ENCODE measurements around the gene RBM45.
"Not testable (repeated sequence)": the region's sequence is repeated elsewhere in the genome, so short reads cannot be mapped to it uniquely, and the experiment has no call there.

The RBM45 gene

DNA sequence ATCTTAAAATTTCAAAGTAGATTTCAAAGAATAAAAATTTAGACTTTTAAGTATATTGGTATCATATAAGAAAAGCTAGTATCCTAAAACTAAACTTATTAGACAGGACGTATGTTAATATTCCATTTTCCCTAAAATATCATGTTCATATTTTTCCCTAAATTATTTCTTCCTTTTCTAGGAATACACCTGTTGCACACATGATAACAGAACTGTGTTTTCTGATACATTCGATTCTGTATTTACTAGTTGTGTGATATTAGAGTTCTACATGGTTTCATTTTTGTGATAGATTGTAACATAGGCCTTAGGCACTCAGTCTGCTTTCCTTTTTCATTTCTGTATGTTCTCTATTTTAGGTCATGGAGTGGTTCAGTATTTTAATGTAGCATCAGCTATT, 10.9 kb downstream of the RBM45 start:
- peaks cover 80% of the 10 kb centered on the region for H3K36me3 Mint-ChIP-seq (ENCODE audit: low read depth)
- no peak overlapping the region for H3K4me3 Mint-ChIP-seq
- no peak for DNase-seq
- no peaks in the 10 kb centered on the region for H3K27me3 Mint-ChIP-seq
- H3K9me3 Mint-ChIP-seq, result no peaks in the 10 kb centered on the region
- H3K4me1 Mint-ChIP-seq (ENCODE audit: low read depth), result peaks cover 2% of the 10 kb centered on the region
- no peak overlapping the region for H3K27ac Mint-ChIP-seq

DNA sequence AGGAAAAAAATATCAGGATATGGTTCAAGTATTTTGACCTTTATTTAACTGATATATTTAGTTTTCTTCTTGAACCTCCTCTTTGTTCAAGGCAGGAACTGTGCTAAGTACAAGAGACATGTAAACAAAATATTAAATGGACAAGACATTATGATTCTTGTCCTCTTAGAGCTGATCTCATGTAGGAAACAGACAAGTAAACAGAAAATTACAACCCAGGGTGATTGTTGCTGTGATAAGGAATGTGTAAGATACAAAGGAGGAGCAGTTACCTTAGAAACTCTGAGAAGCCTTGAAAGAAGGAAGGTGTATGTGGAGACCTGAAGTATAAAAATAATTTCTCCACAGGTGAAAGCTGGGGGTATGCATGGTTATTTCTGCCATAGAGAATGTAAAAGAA, 12.9 kb downstream of the RBM45 start:
- no peaks in the 10 kb centered on the region for H3K27me3 Mint-ChIP-seq
- H3K4me3 Mint-ChIP-seq, result no peak overlapping the region
- H3K4me1 Mint-ChIP-seq (ENCODE audit: low read depth), result no peaks in the 10 kb centered on the region
- no peak overlapping the region for H3K27ac Mint-ChIP-seq
- no peak for DNase-seq
- no peaks in the 10 kb centered on the region for H3K9me3 Mint-ChIP-seq
- H3K36me3 Mint-ChIP-seq (ENCODE audit: low read depth), result peaks cover 81% of the 10 kb centered on the region

GRCh38 chr2:178125862-178126261, 13.6 kb downstream of the RBM45 start:
- Mint-ChIP-seq H3K9me3 (no peaks in the 10 kb centered on the region), H3K36me3 (ENCODE audit: low read depth) (peaks cover 80% of the 10 kb centered on the region), H3K4me1 (ENCODE audit: low read depth) (no peaks in the 10 kb centered on the region), H3K27ac (peak overlapping the region; percentile 10), H3K4me3 (no peak overlapping the region), H3K27me3 (no peaks in the 10 kb centered on the region)
- no peak for DNase-seq

DNA sequence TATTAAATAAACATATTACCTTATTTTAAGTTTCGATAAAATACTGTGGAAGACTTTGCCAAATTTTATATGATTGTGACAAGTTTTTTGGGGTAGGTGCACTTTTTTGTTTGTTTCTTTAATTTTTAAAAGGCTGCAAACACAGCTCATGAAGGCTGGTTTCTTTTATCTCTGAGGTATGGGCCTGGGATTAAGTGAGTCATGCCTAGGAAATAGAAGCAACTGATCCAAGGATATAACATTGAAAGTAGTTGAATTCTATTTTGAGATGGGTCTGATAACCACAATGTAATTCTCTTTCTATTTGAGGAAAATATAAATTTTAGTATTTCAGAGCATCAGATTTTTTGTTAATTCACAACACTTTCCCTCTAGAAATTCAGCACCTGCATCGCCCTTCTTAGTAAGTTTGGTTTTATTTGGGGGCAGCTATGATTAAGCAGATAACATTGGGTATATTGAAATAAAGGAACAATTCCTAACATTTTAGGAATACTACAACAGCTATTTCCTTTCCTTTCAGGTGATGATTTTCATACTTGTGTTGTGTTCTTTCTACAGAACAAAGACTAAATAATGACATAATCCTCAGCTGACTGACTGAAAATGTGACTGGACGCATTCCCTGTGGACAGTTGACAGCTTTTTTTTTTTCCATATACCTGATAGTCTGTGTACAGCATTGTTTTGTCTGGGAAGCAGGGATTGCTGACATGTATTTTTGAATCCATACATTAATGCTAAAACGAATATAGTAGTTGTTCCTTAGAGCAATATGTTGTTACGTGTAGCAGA, 16.8 kb downstream of the RBM45 start:
- peaks cover 65% of the 10 kb centered on the region for H3K36me3 Mint-ChIP-seq (ENCODE audit: low read depth)
- peak overlapping the region; percentile 18 for H3K27ac Mint-ChIP-seq
- H3K9me3 Mint-ChIP-seq, result no peaks in the 10 kb centered on the region
- no peaks in the 10 kb centered on the region for H3K4me1 Mint-ChIP-seq (ENCODE audit: low read depth)
- no peak for DNase-seq
- no peak overlapping the region for H3K4me3 Mint-ChIP-seq
- H3K27me3 Mint-ChIP-seq, result no peaks in the 10 kb centered on the region

DNA sequence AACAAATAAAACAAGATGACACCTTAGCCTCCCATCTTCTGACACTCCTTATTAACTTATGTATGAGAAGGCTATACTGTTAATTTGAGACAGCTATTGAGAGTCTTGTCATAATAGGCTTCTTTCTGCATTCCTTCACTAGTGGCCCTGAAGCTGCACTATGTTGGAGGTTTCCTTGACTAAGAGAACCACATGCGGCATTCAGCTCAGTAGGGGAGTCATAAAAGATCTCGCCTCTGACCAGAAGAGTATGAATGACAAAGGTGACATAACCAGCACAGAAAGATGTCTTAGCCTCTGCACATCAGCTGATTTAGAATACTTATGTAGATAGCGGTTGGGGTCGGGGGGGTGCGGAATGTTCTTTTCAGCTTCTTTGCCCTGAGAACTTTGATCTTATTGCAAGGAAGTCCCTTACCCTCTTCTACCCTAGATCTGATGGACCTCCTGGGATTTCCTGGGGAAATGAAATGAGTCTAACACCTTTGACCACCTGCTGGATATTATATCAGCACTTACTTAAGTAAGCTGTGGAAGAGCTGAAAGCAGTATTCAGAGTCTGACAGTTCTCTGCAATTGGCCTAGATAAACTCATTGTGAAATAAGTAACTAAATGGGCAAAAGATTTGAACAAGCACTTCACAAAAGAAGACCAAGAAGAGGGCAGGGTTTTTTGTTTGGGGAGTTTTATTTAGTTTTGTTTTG, 24.2 kb downstream of the RBM45 start:
- peaks cover 34% of the 10 kb centered on the region for H3K36me3 Mint-ChIP-seq (ENCODE audit: low read depth)
- H3K9me3 Mint-ChIP-seq, result no peaks in the 10 kb centered on the region
- no peaks in the 10 kb centered on the region for H3K4me1 Mint-ChIP-seq (ENCODE audit: low read depth)
- H3K27me3 Mint-ChIP-seq, result no peaks in the 10 kb centered on the region
- no peak for DNase-seq
- no peak overlapping the region for H3K27ac Mint-ChIP-seq
- H3K4me3 Mint-ChIP-seq, result no peak overlapping the region

DNA sequence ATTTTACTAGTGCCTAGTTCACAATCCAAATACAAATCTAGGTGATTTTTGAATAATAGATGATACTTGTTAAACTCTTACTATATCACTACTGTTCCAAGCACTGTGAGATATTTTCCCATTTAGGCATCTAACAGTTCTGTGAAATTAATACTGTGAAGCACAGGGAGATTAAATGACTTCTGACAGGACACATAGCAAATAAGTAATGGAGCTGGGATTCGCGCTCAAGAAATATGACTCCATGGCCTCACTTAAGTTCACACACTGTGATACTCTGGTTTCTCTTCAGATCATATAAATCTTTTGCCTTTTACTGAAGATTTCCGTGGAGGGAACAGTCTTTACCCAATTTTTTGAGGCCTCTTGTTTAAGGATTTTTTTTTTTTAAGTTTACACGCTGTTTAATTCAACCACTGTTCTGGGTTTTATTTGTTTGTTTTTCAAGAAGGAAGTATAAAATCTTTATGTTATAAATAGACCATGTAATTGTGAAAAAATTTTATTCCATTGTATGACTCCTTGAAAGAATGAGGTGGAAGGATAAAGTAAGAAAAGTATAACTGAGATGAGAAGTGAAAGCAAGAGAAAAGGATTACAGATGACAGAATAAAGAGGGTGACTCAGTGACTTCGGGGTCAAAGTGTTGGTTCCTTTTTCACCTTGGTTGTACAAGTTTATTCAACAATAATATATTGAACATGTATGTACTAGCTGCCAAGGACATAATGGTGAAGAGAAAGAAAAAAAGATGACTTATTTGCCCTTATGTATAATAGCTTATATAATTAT, 30.2 kb downstream of the RBM45 start:
- Mint-ChIP-seq H3K9me3 (no peaks in the 10 kb centered on the region), H3K4me1 (ENCODE audit: low read depth) (peaks cover 4% of the 10 kb centered on the region), H3K27ac (no peak overlapping the region), H3K36me3 (ENCODE audit: low read depth) (no peaks in the 10 kb centered on the region), H3K4me3 (no peak overlapping the region), H3K27me3 (peaks cover 23% of the 10 kb centered on the region)
- DNase-seq, result no peak

DNA sequence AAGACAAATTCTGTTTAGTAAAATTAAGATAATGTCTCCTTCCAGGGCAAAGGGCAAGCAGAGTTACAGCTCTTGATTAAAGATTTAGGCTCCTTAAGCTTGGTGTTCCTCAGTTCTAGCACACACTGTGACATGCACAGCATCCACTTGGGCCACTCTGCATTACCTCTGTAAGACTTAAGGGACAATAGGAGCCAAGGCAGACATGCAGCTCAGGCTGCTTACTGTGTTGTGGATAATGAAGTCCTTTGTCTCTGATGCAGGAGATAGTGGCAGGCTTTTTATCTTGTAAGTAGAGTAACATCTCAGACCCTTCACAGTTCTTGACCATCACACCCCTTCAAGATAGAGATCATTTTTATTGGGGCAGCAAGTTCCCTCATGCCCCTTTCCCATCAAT, 31.2 kb downstream of the RBM45 start:
- Mint-ChIP-seq H3K4me1 (ENCODE audit: low read depth) (peaks cover 4% of the 10 kb centered on the region), H3K36me3 (ENCODE audit: low read depth) (no peaks in the 10 kb centered on the region), H3K27me3 (peaks cover 28% of the 10 kb centered on the region), H3K4me3 (no peak overlapping the region), H3K27ac (no peak overlapping the region), H3K9me3 (no peaks in the 10 kb centered on the region)
- no peak for DNase-seq

GRCh38 chr2:178152033-178152432, 39.8 kb downstream of the RBM45 start:
- no peak overlapping the region for H3K27ac Mint-ChIP-seq
- no peak overlapping the region for H3K4me3 Mint-ChIP-seq
- DNase-seq, result no peak
- no peaks in the 10 kb centered on the region for H3K4me1 Mint-ChIP-seq (ENCODE audit: low read depth)
- peaks cover 28% of the 10 kb centered on the region for H3K27me3 Mint-ChIP-seq
- H3K9me3 Mint-ChIP-seq, result peaks cover 11% of the 10 kb centered on the region
- no peaks in the 10 kb centered on the region for H3K36me3 Mint-ChIP-seq (ENCODE audit: low read depth)

DNA sequence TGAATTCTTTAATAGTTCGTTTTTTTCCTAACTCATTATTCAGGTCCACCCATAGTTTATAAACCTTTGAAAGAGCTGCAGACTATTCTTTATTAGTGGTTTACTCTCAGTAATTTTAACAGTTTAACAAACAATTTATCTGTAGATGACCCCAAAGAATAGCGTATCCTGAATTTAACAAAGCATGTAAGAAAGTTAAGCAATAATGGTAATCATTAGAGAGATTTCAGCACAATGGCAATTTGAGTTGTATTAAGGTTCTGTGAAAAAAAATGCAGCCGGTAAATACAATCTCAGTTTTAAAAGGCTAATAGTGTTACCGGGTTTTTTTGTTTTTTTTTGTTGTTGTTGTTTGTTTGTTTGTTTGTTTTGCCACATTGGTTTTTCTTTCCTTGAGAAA, 40.3 kb downstream of the RBM45 start:
- Mint-ChIP-seq H3K4me1 (ENCODE audit: low read depth) (no peaks in the 10 kb centered on the region), H3K36me3 (ENCODE audit: low read depth) (no peaks in the 10 kb centered on the region), H3K9me3 (peaks cover 11% of the 10 kb centered on the region), H3K27ac (no peak overlapping the region), H3K27me3 (peaks cover 28% of the 10 kb centered on the region), H3K4me3 (no peak overlapping the region)
- no peak for DNase-seq

- no peaks in the 10 kb centered on the region for H3K4me1 Mint-ChIP-seq (ENCODE audit: low read depth)
- no peak for DNase-seq
- peaks cover 11% of the 10 kb centered on the region for H3K9me3 Mint-ChIP-seq
- H3K36me3 Mint-ChIP-seq (ENCODE audit: low read depth), result no peaks in the 10 kb centered on the region
- no peak overlapping the region for H3K27ac Mint-ChIP-seq
- H3K4me3 Mint-ChIP-seq, result no peak overlapping the region
- peaks cover 26% of the 10 kb centered on the region for H3K27me3 Mint-ChIP-seq
Observed at GRCh38 chr2:178152977-178153376, 40.7 kb downstream of the RBM45 start.

- H3K27me3 Mint-ChIP-seq, result peaks cover 25% of the 10 kb centered on the region
Observed at GRCh38 chr2:178153878-178154277, 41.6 kb downstream of the RBM45 start.

DNA sequence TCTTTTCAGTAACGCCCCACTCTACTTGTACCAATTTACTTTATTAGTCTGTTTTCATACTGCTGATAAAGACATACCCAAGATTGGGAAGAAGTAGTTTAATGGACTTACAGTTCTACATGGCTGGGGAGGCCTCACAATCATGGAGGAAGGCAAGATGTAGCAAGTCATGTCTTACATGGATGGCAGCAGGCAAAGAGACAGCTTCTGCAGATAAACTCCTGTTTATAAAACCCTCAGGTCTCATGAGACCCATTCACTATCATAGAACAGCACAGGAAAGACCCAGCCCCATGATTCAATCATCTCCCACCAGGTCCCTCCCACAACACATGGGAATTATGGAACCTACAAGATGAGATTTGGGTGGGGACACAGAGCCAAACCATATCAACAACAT, 43.3 kb downstream of the RBM45 start:
- no peak for DNase-seq
- Mint-ChIP-seq H3K4me3 (no peak overlapping the region), H3K4me1 (ENCODE audit: low read depth) (no peaks in the 10 kb centered on the region), H3K27ac (no peak overlapping the region), H3K9me3 (peaks cover 11% of the 10 kb centered on the region), H3K27me3 (peaks cover 15% of the 10 kb centered on the region), H3K36me3 (ENCODE audit: low read depth) (no peaks in the 10 kb centered on the region)

More at GRCh38 chr2:178153878-178154277, 41.6 kb downstream of the RBM45 start:
- H3K4me3 Mint-ChIP-seq; DNase-seq; H3K4me1 Mint-ChIP-seq (ENCODE audit: low read depth); H3K27ac Mint-ChIP-seq; H3K36me3 Mint-ChIP-seq (ENCODE audit: low read depth): not testable (repeated sequence)
- peaks cover 11% of the 10 kb centered on the region for H3K9me3 Mint-ChIP-seq

- peaks cover 11% of the 10 kb centered on the region for H3K9me3 Mint-ChIP-seq
- no peaks in the 10 kb centered on the region for H3K4me1 Mint-ChIP-seq (ENCODE audit: low read depth)
- no peaks in the 10 kb centered on the region for H3K36me3 Mint-ChIP-seq (ENCODE audit: low read depth)
- H3K27ac Mint-ChIP-seq, result no peak overlapping the region
- no peak overlapping the region for H3K4me3 Mint-ChIP-seq
- no peak for DNase-seq
- H3K27me3 Mint-ChIP-seq, result peaks cover 23% of the 10 kb centered on the region
Observed at GRCh38 chr2:178157574-178157973, 45.3 kb downstream of the RBM45 start.

- no peak overlapping the region for H3K4me3 Mint-ChIP-seq
- H3K4me1 Mint-ChIP-seq (ENCODE audit: low read depth), result peaks cover 1% of the 10 kb centered on the region
- peaks cover 6% of the 10 kb centered on the region for H3K9me3 Mint-ChIP-seq
- no peak for DNase-seq
- no peak overlapping the region for H3K27ac Mint-ChIP-seq
- peaks cover 24% of the 10 kb centered on the region for H3K27me3 Mint-ChIP-seq
- no peaks in the 10 kb centered on the region for H3K36me3 Mint-ChIP-seq (ENCODE audit: low read depth)
Observed at GRCh38 chr2:178159966-178160365, 47.7 kb downstream of the RBM45 start.

GRCh38 chr2:178160601-178161000, 48.4 kb downstream of the RBM45 start:
- Mint-ChIP-seq H3K36me3 (ENCODE audit: low read depth) (no peaks in the 10 kb centered on the region), H3K27ac (no peak overlapping the region), H3K4me3 (no peak overlapping the region), H3K27me3 (peaks cover 24% of the 10 kb centered on the region), H3K4me1 (ENCODE audit: low read depth) (peaks cover 1% of the 10 kb centered on the region), H3K9me3 (peaks cover under 1% of the 10 kb centered on the region)
- no peak for DNase-seq
